B cell (primary cell): ENCODE measurements around the gene ZMYND8. TPM values are rescaled to one million over a fixed set of nuclear protein-coding genes. Genes with fewer than 3 reads are reported as not detected.
A peak's percentile ranks its signal among the peaks of the same experiment; 100 is the strongest.

ENCODE experiments used
- ATAC-seq: fragments of 200-7000 bp; cut with Tn5 transposase; one replicate; pipeline ENCODE4 v1.10.0; 2021; ENCODE audit warnings: low read depth, mild to moderate bottlenecking, moderate number of reproducible peaks, moderate library complexity
- CTCF ChIA-PET: fragments of 350-600 bp; sonication (Branson Sonifier 250); formaldehyde crosslinking; loops from one replicate; lab custom pipeline; 2021; ENCODE audit warnings: antibody characterized with exemption, inconsistent platforms; lab: Charles Lee
- POLR2A ChIA-PET: fragments of 350-600 bp; sonication (Branson Sonifier 250); formaldehyde crosslinking; loops from one replicate; lab custom pipeline; 2021; ENCODE audit warnings: antibody characterized with exemption; lab: Charles Lee
- DNase-seq: peaks from one replicate; pipeline ENCODE4 v3.0.0; 2013
- H2AFZ ChIP-seq: 2 replicates; pipeline ENCODE4 v1.6.1; 2012; ENCODE audit warnings: mild to moderate bottlenecking, low read depth, low read length; ENCODE audit not compliant: insufficient read depth, poor library complexity, severe bottlenecking
- H3K27ac ChIP-seq, 2 donors: 1 replicate in 1 of 2; 2 replicates in 1 of 2; pipeline ENCODE4 v1.5.1; 2012 to 2013; ENCODE audit warnings: low read length in 2 of 2, mild to moderate bottlenecking in 2 of 2, moderate library complexity in 1 of 2
- H3K27me3 ChIP-seq, 4 experiments: fragments of 200-600 bp in 1 of 4; sonication (generic) in 1 of 4; replicated peaks in 1 of 4; 1 replicate in 2 of 4; 2 replicates in 2 of 4; pipeline versions ENCODE4 v1.6.1 to v1.7.0; 2013 to 2016; ENCODE audit warnings: low read length in 3 of 4, mild to moderate bottlenecking in 2 of 4, mixed read lengths in 1 of 4, moderate library complexity in 1 of 4; ENCODE audit not compliant: insufficient read depth in 4 of 4, control insufficient read depth in 3 of 4; ENCODE audit errors: control extremely low read depth in 1 of 4
- H3K36me3 ChIP-seq, 2 experiments: replicated peaks in 1 of 2; 1 replicate in 1 of 2; 2 replicates in 1 of 2; pipeline versions ENCODE4 v1.6.1 to v1.7.1; 2013; ENCODE audit warnings: low read length in 1 of 2; ENCODE audit not compliant: insufficient read depth in 2 of 2, control insufficient read depth in 1 of 2; ENCODE audit errors: control extremely low read depth in 1 of 2, extremely low read depth in 1 of 2
- H3K4me1 ChIP-seq, 2 donors: fragments of 200-600 bp in 1 of 2; sonication (generic) in 1 of 2; 1 replicate in 1 of 2; 2 replicates in 1 of 2; pipeline versions ENCODE4 v1.5.1 to v1.6.1; 2013 to 2017; ENCODE audit warnings: low read length in 2 of 2; ENCODE audit not compliant: control insufficient read depth in 2 of 2, insufficient read depth in 2 of 2
- H3K4me2 ChIP-seq: replicated peaks from 2 replicates; pipeline ENCODE3; 2012; ENCODE audit warnings: mild to moderate bottlenecking, low read depth, low read length; ENCODE audit not compliant: poor library complexity, severe bottlenecking
- H3K4me3 ChIP-seq, 5 experiments: fragments of 200-600 bp in 1 of 5; sonication (generic) in 1 of 5; 1 replicate in 3 of 5; 2 replicates in 2 of 5; pipeline versions ENCODE4 v1.5.1 to v1.7.0; 2011 to 2016; ENCODE audit warnings: low read length in 4 of 5, mild to moderate bottlenecking in 4 of 5, low read depth in 2 of 5, control low read depth in 1 of 5, moderate library complexity in 1 of 5; ENCODE audit not compliant: insufficient read depth in 1 of 5; ENCODE audit errors: control extremely low read depth in 1 of 5, extremely low read depth in 1 of 5
- H3K79me2 ChIP-seq: fragments of 200-600 bp; sonication (generic); one replicate; pipeline ENCODE4 v1.6.0; 2016; ENCODE audit warnings: low read length; ENCODE audit not compliant: control insufficient read depth, insufficient read depth
- H3K9ac ChIP-seq: fragments of 200-600 bp; sonication (generic); 2 replicates; pipeline ENCODE4 v1.6.1; 2017; ENCODE audit warnings: mild to moderate bottlenecking, low read length, moderate library complexity
- H3K9me3 ChIP-seq, 3 donors: one replicate each; pipeline versions ENCODE4 v1.6.1 to v1.7.1; 2013; ENCODE audit warnings: low read length in 2 of 3; ENCODE audit not compliant: control insufficient read depth in 2 of 3, insufficient read depth in 1 of 3; ENCODE audit errors: control extremely low read depth in 1 of 3
- H4K20me1 ChIP-seq: 2 replicates; pipeline ENCODE4 v1.6.0; 2012; ENCODE audit warnings: mild to moderate bottlenecking, low read length; ENCODE audit not compliant: insufficient read depth, control insufficient read depth, poor library complexity, severe bottlenecking
- H3K27ac Mint-ChIP-seq: one replicate; pipeline ENCODE4 v1.8.0; 2021; ENCODE audit warnings: mixed read lengths
- H3K27me3 Mint-ChIP-seq: one replicate; pipeline ENCODE4 v1.8.0; 2021; ENCODE audit warnings: mixed read lengths
- H3K4me1 Mint-ChIP-seq: one replicate; pipeline ENCODE4 v1.8.0; 2021; ENCODE audit warnings: mixed read lengths
- H3K4me3 Mint-ChIP-seq: one replicate; pipeline ENCODE4 v1.8.0; 2021; ENCODE audit warnings: mixed read lengths
- H3K9me3 Mint-ChIP-seq: one replicate; pipeline ENCODE4 v1.8.0; 2022; ENCODE audit warnings: mixed read lengths; ENCODE audit not compliant: insufficient read depth
- EZH2 ChIP-seq: IDR thresholded peaks from 2 replicates; pipeline ENCODE4 v1.6.1; 2012; ENCODE audit warnings: borderline replicate concordance, low read depth, mild to moderate bottlenecking, moderate library complexity, low read length; ENCODE audit not compliant: insufficient read depth, poor library complexity, severe bottlenecking
- WGBS: methylation state at CpG from one replicate; pipeline ENCODE4 v1.1.5; 2013; ENCODE audit warnings: missing lambda C conversion rate; ENCODE audit not compliant: insufficient coverage; 5-methylcytosine and 5-hydroxymethylcytosine counted together
- intact Hi-C: fragments of 100-400 bp; cut with micrococcal nuclease; formaldehyde crosslinking; loops from one replicate; pipeline ENCODE4 v1.10.0; 2022
- polyA plus RNA-seq: library from polyadenylated mRNA; depleted of rRNA; stranded (reverse); fragments of >200 nt; gene quantifications from 2 replicates; pipeline ENCODE4 v1.2.3, GENCODE V29; 2012
- total RNA-seq, 2 donors: library from RNA; stranded (reverse); fragments of 120-200 nt in 1 of 2; gene quantifications; 1 replicate in 1 of 2; 2 replicates in 1 of 2; pipeline versions ENCODE4 v1.2.3 to v1.2.4, GENCODE V29; 2013 to 2022
- TF ChIP-seq, protein P1 (sequence below): fragments of 200-600 bp; IDR thresholded peaks from one replicate; pipeline ENCODE4 v1.8.0; 2022; ENCODE audit warnings: antibody characterized with exemption, mild to moderate bottlenecking

ZMYND8 gene
- total and polyA plus RNA-seq, 2 donors (not counting 1 experiment from before 2014, with no cell fraction given): 20.3 to 67.2 TPM

DNA sequence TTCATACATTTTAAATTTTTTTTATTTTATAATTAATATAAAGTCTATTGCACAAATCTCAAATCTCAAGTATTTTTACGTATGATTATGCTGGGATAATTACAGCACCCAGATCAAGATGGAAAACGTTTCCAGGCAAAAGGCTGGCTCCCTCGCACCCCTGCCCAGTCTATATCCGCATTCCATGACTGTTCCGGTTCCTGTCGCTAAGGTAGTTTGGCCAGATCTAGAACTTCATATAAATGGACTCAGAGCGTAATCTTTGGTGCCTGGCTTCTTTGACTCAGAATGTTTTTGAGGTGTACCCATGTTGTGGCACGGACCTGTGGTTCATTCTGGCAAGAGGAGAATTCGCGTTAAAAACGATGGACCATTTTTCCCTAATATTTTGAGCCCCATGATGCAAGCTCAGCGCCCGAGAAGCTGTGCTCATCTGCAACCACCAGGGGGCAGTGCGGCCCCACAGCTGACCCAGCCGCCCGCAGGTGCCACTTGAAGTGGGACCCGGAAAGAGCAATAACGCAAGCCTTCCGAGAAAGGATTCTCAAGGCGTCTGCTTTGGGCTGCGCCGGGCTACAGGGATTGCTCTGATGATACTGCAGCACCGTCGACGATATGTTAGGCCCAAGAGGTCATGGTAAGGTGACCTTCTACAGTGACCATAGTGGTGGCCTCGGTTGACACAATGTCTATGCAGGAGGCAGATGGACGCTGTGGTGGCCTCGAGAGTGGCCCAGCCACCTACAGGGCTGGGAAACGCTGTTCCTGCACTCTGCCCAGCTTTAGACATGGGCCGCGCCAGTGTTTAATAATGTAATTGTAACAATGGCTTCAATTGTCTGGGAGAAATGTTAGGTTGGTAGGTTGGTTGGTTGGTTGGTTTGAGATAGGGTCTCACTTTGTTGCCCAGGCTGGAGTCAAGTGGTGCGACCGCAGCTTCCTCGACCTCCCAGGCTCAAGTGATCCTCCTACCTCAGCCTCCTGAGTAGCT, 160.1 kb downstream of the ZMYND8 start:
- no peaks in the 10 kb centered on the region for H3K27me3 Mint-ChIP-seq
- intact Hi-C loops: loop anchor here (1.0 to 10.0 kb wide), 6 partner anchors 76 to 529 kb away; partner anchors contain the start of gene NCOA3
- ChIA-PET CTCF (interaction anchor here (0.7 to 2.1 kb wide), 17 partner anchors 9 to 1424 kb away, joined by 3 to 44 read pairs (median 4); no protein-coding TSS in a partner anchor), POLR2A (no interaction called here)
- Histone ChIP-seq H3K79me2 (no peaks in the 10 kb centered on the region), H3K27me3 (no peaks in the 10 kb centered on the region), H3K4me3 (peak overlapping the region in 2 of 5 experiments; percentile 12 to 33), H3K4me2 (peak overlapping the region; percentile 70), H3K27ac (no peak overlapping the region), H3K36me3 (no peaks in the 10 kb centered on the region), H2AFZ (peak overlapping the region; percentile 79), H3K9ac (peak overlapping the region; percentile 46), H3K9me3 (no peaks in the 10 kb centered on the region), H3K4me1 (peaks cover 3 to 7% of the 10 kb centered on the region in 2 donors), H4K20me1 (no peaks in the 10 kb centered on the region)
- DNase-seq (peak; percentile 81), ATAC-seq (peak; percentile 82)
- WGBS: 35% methylated on average over 30 of the region's 34 CpGs
- no peaks in the 10 kb centered on the region for H3K9me3 Mint-ChIP-seq
- TF ChIP-seq EZH2: no peak
- TF ChIP-seq, protein P1, sequence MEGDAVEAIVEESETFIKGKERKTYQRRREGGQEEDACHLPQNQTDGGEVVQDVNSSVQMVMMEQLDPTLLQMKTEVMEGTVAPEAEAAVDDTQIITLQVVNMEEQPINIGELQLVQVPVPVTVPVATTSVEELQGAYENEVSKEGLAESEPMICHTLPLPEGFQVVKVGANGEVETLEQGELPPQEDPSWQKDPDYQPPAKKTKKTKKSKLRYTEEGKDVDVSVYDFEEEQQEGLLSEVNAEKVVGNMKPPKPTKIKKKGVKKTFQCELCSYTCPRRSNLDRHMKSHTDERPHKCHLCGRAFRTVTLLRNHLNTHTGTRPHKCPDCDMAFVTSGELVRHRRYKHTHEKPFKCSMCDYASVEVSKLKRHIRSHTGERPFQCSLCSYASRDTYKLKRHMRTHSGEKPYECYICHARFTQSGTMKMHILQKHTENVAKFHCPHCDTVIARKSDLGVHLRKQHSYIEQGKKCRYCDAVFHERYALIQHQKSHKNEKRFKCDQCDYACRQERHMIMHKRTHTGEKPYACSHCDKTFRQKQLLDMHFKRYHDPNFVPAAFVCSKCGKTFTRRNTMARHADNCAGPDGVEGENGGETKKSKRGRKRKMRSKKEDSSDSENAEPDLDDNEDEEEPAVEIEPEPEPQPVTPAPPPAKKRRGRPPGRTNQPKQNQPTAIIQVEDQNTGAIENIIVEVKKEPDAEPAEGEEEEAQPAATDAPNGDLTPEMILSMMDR: peak; percentile 100
- H3K4me1 Mint-ChIP-seq: peaks cover 5% of the 10 kb centered on the region
- no peak overlapping the region for H3K27ac Mint-ChIP-seq
- peak overlapping the region; percentile 16 for H3K4me3 Mint-ChIP-seq
